H1 (cell line): ENCODE data around the gene ATAD3A. TPM values are rescaled to one million over a fixed set of nuclear protein-coding genes. Genes with fewer than 3 reads are reported as not detected.

Experiments
- BACH1 ChIP-seq: IDR thresholded peaks from 2 replicates; pipeline ENCODE4 v1.6.1; 2012; ENCODE audit warnings: low read length, improper control_type of control experiment
- CBX5 ChIP-seq: fragments of 300-800, 300-1000 bp; sonication (generic); IDR thresholded peaks from 2 replicates; pipeline ENCODE4 v1.7.1; 2016; ENCODE audit warnings: antibody characterized with exemption, low read length, low read depth
- CBX8 ChIP-seq: fragments of 300-800, 300-1000 bp; sonication (generic); IDR thresholded peaks from 2 replicates; pipeline ENCODE4 v1.7.1; 2016; ENCODE audit warnings: low read depth, low read length, borderline replicate concordance
- CREB1 ChIP-seq: IDR thresholded peaks from 2 replicates; pipeline ENCODE4 v1.6.1; 2012; ENCODE audit warnings: inconsistent platforms
- CTBP2 ChIP-seq: IDR thresholded peaks from 2 replicates; pipeline ENCODE4 v1.7.0; 2011; ENCODE audit warnings: borderline replicate concordance, mild to moderate bottlenecking, moderate library complexity, mixed read lengths, low read length; ENCODE audit not compliant: insufficient read depth, insufficient read length
- EGR1 ChIP-seq: IDR thresholded peaks from 2 replicates; pipeline ENCODE4 v1.6.1; 2011; ENCODE audit warnings: low read depth, low read length, borderline replicate concordance
- EP300 ChIP-seq, 2 experiments: IDR thresholded peaks; 1 replicate in 1 of 2; 2 replicates in 1 of 2; pipeline ENCODE4 v1.6.1; 2011 to 2012; ENCODE audit warnings: low read depth in 2 of 2, low read length in 2 of 2, mild to moderate bottlenecking in 2 of 2, borderline replicate concordance in 1 of 2, inconsistent platforms in 1 of 2, moderate library complexity in 1 of 2
- GABPA ChIP-seq: IDR thresholded peaks from 2 replicates; pipeline ENCODE4 v1.6.1; 2011; ENCODE audit warnings: mild to moderate bottlenecking, low read length, moderate library complexity, borderline replicate concordance; ENCODE audit not compliant: insufficient read depth
- HDAC2 ChIP-seq, 2 experiments: fragments of 300-600 bp in 1 of 2; sonication (generic) in 1 of 2; IDR thresholded peaks; 2 replicates each; pipeline ENCODE4 v1.6.1; 2011 to 2012; ENCODE audit warnings: low read depth in 2 of 2, low read length in 2 of 2, mild to moderate bottlenecking in 2 of 2, moderate library complexity in 2 of 2, borderline replicate concordance in 1 of 2, inconsistent platforms in 1 of 2
- MAFK ChIP-seq: IDR thresholded peaks from 2 replicates; pipeline ENCODE4 v1.6.1; 2012; ENCODE audit warnings: low read depth, mild to moderate bottlenecking, improper control_type of control experiment, low read length
- NANOG ChIP-seq: IDR thresholded peaks from 2 replicates; pipeline ENCODE4 v1.6.1; 2011; ENCODE audit warnings: low read length, low read depth, mild to moderate bottlenecking, inconsistent platforms; ENCODE audit not compliant: insufficient read depth, poor library complexity, severe bottlenecking
- POLR2AphosphoS5 ChIP-seq: IDR thresholded peaks from 2 replicates; pipeline ENCODE4 v1.6.1; 2011; ENCODE audit warnings: low read depth, low read length
- POU5F1 ChIP-seq: IDR thresholded peaks from 2 replicates; pipeline ENCODE4 v1.6.1; 2011; ENCODE audit warnings: low read depth, mild to moderate bottlenecking, low read length, moderate library complexity
- RFX5 ChIP-seq: IDR thresholded peaks from 2 replicates; pipeline ENCODE4 v1.6.1; 2011; ENCODE audit warnings: low read depth, low read length, improper control_type of control experiment, borderline replicate concordance
- RXRA ChIP-seq: IDR thresholded peaks from 2 replicates; pipeline ENCODE4 v1.6.1; 2011; ENCODE audit warnings: low read depth, mild to moderate bottlenecking, low read length, moderate library complexity; ENCODE audit not compliant: insufficient read depth
- SAP30 ChIP-seq: fragments of 300-600 bp; sonication (generic); IDR thresholded peaks from 2 replicates; pipeline ENCODE4 v1.7.1; 2012; ENCODE audit warnings: low read length, moderate library complexity, mild to moderate bottlenecking, inconsistent platforms; ENCODE audit not compliant: insufficient read depth, insufficient replicate concordance
- SIN3A ChIP-seq, 2 experiments: IDR thresholded peaks in 1 of 2; conservative IDR thresholded peaks in 1 of 2; 2 replicates each; pipeline ENCODE4 v1.6.1; 2011 to 2012; ENCODE audit warnings: low read length in 2 of 2, improper control_type of control experiment in 1 of 2, low read depth in 1 of 2, mild to moderate bottlenecking in 1 of 2
- SUZ12 ChIP-seq: fragments of 200-600 bp; sonication (generic); IDR thresholded peaks from 2 replicates; pipeline ENCODE4 v1.6.1; 2012; ENCODE audit warnings: mild to moderate bottlenecking, inconsistent platforms, low read length, moderate library complexity, mixed read lengths
- TEAD4 ChIP-seq: IDR thresholded peaks from 2 replicates; pipeline ENCODE4 v1.6.1; 2012; ENCODE audit warnings: low read depth, low read length, inconsistent platforms, mixed read lengths
- polyA plus RNA-seq, 7 experiments: library from polyadenylated mRNA; depleted of rRNA in 3 of 7; stranded (reverse) in 5 of 7; unstranded in 2 of 7; fragments of >200 nt in 5 of 7; fragments of 200-250 nt in 2 of 7; gene quantifications; 1 replicate in 5 of 7; 2 replicates in 1 of 7; 4 replicates in 1 of 7; pipeline versions ENCODE4 v1.2.1 to v1.2.3, GENCODE V29; 2011 to 2013; ENCODE audit warnings: missing spikeins in 2 of 7, mixed read lengths in 2 of 7
- total RNA-seq: library from RNA; stranded (reverse); fragmentation: NEBNext Ultra II Directional; extraction: Animal tissue kit (Norgen Biotek cat#: 25700); gene quantifications from 2 replicates; pipeline ENCODE4 v1.2.1, GENCODE V29; 2021
- TF ChIP-seq, protein P1 (sequence below): IDR thresholded peaks from 2 replicates; pipeline ENCODE4 v1.6.1; 2011; ENCODE audit warnings: low read depth, mild to moderate bottlenecking, low read length; ENCODE audit not compliant: insufficient read depth
- TF ChIP-seq, protein P2 (sequence below): IDR thresholded peaks from 2 replicates; pipeline ENCODE4 v1.6.1; 2012; ENCODE audit warnings: inconsistent platforms

Gene ATAD3A
- total and polyA plus RNA-seq, 2 of the 8 experiments (the other 6 are each of a cell fraction or from before 2014, with no cell fraction given): 28.3 to 64.7 TPM

DNA sequence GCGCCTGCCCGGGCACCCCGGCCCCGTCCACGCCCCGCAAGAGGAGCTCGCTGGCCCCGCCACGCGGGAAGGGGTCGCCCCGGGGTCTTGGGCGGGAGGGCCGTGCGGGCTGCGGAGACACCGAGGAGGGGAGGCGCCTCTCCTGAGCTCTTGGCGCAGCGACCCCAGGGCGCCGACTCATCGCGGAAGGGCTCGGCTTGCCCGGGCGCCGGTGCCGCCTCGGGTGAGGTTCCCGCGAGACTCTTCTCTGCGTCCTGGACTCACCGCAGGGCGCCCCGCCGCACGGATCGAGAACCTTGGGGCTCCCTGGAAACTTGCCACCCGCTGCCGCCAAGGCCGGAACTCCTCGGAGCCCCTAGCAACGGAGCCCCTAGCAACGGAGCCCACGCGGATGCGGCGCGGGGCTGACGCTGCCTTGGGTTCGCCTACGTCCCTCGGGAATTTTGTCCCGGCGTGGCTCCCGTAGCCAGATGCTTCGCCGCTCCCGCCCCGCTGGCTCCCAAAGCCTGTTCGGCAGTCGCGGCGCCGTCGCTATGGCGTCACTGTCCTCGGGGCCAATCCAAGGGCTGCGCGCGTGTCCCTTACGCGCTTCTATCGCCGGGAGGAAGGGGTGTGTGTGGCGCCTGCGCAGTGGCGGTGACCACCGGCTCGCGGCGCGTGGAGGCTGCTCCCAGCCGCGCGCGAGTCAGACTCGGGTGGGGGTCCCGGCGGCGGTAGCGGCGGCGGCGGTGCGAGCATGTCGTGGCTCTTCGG, at the start of gene ATAD3A (continued):
- TF ChIP-seq BACH1 (peak; percentile 91), CBX8 (no peak), CREB1 (peak; percentile 98), POLR2AphosphoS5 (no peak), EP300 (IDR thresholded peaks at IDR 0.05; ENCODE audit: borderline replicate concordance in 1 of 2, low read depth in 2 of 2, low read length in 2 of 2) (no peak), NANOG (no peak), MAFK (no peak), SIN3A (conservative IDR thresholded peaks at IDR 0.05 in 1 of 2, IDR thresholded peaks at IDR 0.05 in 1 of 2; ENCODE audit: low read depth in 1 of 2, low read length in 2 of 2) (peak; percentile 96), CTBP2 (no peak), GABPA (peak; percentile 44; the same call in 1 of the 2 replicates), EGR1 (no peak), POU5F1 (no peak), RXRA (no peak), SUZ12 (no peak), RFX5 (no peak), TEAD4 (no peak), CBX5 (no peak), SAP30 (no peak), HDAC2 (IDR thresholded peaks at IDR 0.05; ENCODE audit: borderline replicate concordance in 1 of 2, low read depth in 2 of 2, low read length in 2 of 2) (peak; percentile 25 to 43; a peak in 1 of 4 replicates)
- TF ChIP-seq, protein P1, sequence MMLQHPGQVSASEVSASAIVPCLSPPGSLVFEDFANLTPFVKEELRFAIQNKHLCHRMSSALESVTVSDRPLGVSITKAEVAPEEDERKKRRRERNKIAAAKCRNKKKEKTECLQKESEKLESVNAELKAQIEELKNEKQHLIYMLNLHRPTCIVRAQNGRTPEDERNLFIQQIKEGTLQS: peak; percentile 76; the same call in 1 of the 2 replicates
- TF ChIP-seq, protein P2, sequence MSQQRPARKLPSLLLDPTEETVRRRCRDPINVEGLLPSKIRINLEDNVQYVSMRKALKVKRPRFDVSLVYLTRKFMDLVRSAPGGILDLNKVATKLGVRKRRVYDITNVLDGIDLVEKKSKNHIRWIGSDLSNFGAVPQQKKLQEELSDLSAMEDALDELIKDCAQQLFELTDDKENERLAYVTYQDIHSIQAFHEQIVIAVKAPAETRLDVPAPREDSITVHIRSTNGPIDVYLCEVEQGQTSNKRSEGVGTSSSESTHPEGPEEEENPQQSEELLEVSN: peak; percentile 59
